Adrenal gland (tissue), 12 donors: ENCODE data around the gene PPOX. TPM values are rescaled to one million over a fixed set of nuclear protein-coding genes. Genes with fewer than 3 reads are reported as not detected.

Experiments
- DNase-seq, 7 donors: peaks; one replicate each; pipeline ENCODE4 v3.0.0-alpha.2; 2019 to 2020
- H3K27ac ChIP-seq, 5 donors: fragments of 200-600 bp; sonication (generic) in 4 of 5; 1 replicate in 3 of 5; 2 replicates in 2 of 5; pipeline versions ENCODE4 v1.5.1 to v1.8.0; 2016 to 2020; ENCODE audit warnings: mild to moderate bottlenecking in 1 of 5
- H3K27me3 ChIP-seq: fragments of 200-600 bp; 2 replicates; pipeline ENCODE4 v1.8.0; 2021
- H3K36me3 ChIP-seq, 2 donors: fragments of 200-600 bp; replicated peaks in 1 of 2; 1 replicate in 1 of 2; 2 replicates in 1 of 2; pipeline versions ENCODE4 v1.5.1 to v1.8.0; 2018 to 2022
- H3K4me1 ChIP-seq, 2 donors: fragments of 200-600 bp; replicated peaks in 1 of 2; 1 replicate in 1 of 2; 2 replicates in 1 of 2; pipeline versions ENCODE4 v1.5.1 to v1.8.0; 2018 to 2021
- H3K4me3 ChIP-seq, 4 donors: fragments of 200-600 bp; sonication (generic) in 3 of 4; one replicate each; pipeline ENCODE4 v1.5.1; 2016 to 2018
- H3K9me3 ChIP-seq, 3 donors: fragments of 200-600 bp; sonication (generic) in 1 of 3; replicated peaks in 1 of 3; 1 replicate in 2 of 3; 2 replicates in 1 of 3; pipeline versions ENCODE4 v1.5.1 to v1.8.0; 2016 to 2021
- POLR2A ChIP-seq, 2 donors: fragments of 450-650 bp; IDR thresholded peaks; one replicate each; pipeline ENCODE4 v1.6.1; 2017; ENCODE audit warnings: antibody characterized with exemption in 2 of 2, mild to moderate bottlenecking in 2 of 2, moderate library complexity in 1 of 2
- WGBS, 4 donors: extraction: QIAGEN DNeasy Blood & Tissue Kit in 2 of 4; methylation state at CpG; one replicate each; pipeline versions ENCODE4 v1.1.5 to v1.1.7; 2013 to 2017; 5-methylcytosine and 5-hydroxymethylcytosine counted together
- intact Hi-C, 2 donors: fragments of 100-400 bp; cut with DNase I; formaldehyde crosslinking; loops; one replicate each; pipeline versions ENCODE4 v1.14.1 to v1.15.0; 2022 to 2023
- polyA plus RNA-seq, 3 donors: library from polyadenylated mRNA; stranded (reverse); fragments of 200-250 nt in 2 of 3; fragments of 350-450 nt in 1 of 3; fragmentation: Illumina TruSeq in 1 of 3; extraction: RNeasy Lipid Tissue Mini Kit (QIAGEN cat#74804) in 1 of 3; gene quantifications; one replicate each; pipeline ENCODE4 v1.2.3, GENCODE V29; 2013 to 2014
- total RNA-seq, 9 donors: library from RNA; depleted of rRNA in 4 of 9; stranded (reverse); fragments of >200 nt in 4 of 9; fragments of 120-200 nt in 1 of 9; fragmentation: NEBNext Ultra II Directional in 1 of 9; extraction: Animal tissue kit (Norgen Biotek cat#: 25700) in 1 of 9; gene quantifications; one replicate each; pipeline versions ENCODE4 v1.1.0 to v1.2.4, GENCODE V29; 2013 to 2023
- TF ChIP-seq, protein P1 (sequence below), 6 experiments: fragments of 450-650 bp in 4 of 6; fragments of 200-600 bp in 2 of 6; sonication (generic) in 1 of 6; IDR thresholded peaks; 1 replicate in 5 of 6; 2 replicates in 1 of 6; pipeline versions ENCODE4 v1.5.1 to v1.8.0; 2016 to 2021; ENCODE audit warnings: antibody characterized with exemption in 6 of 6, mild to moderate bottlenecking in 2 of 6, moderate library complexity in 1 of 6
- donor health status: healthy with polysubstance abuse.
- donor health status: Bipolar disorder and iron deficiency.
- donor health status: DM: yes; HTN: yes; CAD: no.
- donor health status: DM: no; HTN: no; CAD: no.
- donor health status: DM: no; HTN: no; CAD: no.
- donor health status: DM: yes; HTN: yes; CAD: no.

PPOX gene
- total and polyA plus RNA-seq, 12 donors, result 13.2 to 268 (median 39.0) TPM

DNA sequence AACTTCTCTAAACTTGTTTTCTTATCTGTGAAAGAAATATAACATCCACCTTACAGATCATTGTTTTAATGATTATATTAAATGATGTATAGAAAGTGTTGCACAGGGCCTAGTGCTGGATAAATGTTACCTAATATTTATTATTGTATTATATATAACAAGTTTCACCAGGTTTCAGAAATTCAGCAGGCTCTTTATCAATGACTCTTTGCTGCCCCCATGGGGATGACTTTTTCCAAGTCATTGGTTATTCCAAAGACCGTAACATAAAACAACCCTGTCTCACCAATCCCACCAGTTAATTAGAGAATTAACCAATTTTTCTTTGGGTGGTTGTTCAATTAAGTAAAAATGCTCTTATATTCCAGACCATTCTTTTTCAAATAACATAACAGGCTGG is 26.5 kb upstream of the PPOX start:
- intact Hi-C loops, result no loop called here
- TF ChIP-seq, protein P1, sequence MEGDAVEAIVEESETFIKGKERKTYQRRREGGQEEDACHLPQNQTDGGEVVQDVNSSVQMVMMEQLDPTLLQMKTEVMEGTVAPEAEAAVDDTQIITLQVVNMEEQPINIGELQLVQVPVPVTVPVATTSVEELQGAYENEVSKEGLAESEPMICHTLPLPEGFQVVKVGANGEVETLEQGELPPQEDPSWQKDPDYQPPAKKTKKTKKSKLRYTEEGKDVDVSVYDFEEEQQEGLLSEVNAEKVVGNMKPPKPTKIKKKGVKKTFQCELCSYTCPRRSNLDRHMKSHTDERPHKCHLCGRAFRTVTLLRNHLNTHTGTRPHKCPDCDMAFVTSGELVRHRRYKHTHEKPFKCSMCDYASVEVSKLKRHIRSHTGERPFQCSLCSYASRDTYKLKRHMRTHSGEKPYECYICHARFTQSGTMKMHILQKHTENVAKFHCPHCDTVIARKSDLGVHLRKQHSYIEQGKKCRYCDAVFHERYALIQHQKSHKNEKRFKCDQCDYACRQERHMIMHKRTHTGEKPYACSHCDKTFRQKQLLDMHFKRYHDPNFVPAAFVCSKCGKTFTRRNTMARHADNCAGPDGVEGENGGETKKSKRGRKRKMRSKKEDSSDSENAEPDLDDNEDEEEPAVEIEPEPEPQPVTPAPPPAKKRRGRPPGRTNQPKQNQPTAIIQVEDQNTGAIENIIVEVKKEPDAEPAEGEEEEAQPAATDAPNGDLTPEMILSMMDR (IDR thresholded peaks at IDR 0.05), result peak; percentile 38 to 67 (median 51)
- no peak for TF ChIP-seq POLR2A (IDR thresholded peaks at IDR 0.05)
- no peaks in the 10 kb centered on the region for H3K9me3 ChIP-seq
- no peaks in the 10 kb centered on the region for H3K36me3 ChIP-seq
- H3K4me1 ChIP-seq, result peaks cover 0 to 8% of the 10 kb centered on the region in 2 donors
- 14 to 19% (median 16%) methylated on average over 1 of the region's 1 CpG for WGBS, 4 donors
- DNase-seq, result peak in 5 of 7 donors; percentile 43 to 69 (median 54)
- H3K4me3 ChIP-seq, result no peak overlapping the region
- no peaks in the 10 kb centered on the region for H3K27me3 ChIP-seq
- H3K27ac ChIP-seq, result no peak overlapping the region

DNA sequence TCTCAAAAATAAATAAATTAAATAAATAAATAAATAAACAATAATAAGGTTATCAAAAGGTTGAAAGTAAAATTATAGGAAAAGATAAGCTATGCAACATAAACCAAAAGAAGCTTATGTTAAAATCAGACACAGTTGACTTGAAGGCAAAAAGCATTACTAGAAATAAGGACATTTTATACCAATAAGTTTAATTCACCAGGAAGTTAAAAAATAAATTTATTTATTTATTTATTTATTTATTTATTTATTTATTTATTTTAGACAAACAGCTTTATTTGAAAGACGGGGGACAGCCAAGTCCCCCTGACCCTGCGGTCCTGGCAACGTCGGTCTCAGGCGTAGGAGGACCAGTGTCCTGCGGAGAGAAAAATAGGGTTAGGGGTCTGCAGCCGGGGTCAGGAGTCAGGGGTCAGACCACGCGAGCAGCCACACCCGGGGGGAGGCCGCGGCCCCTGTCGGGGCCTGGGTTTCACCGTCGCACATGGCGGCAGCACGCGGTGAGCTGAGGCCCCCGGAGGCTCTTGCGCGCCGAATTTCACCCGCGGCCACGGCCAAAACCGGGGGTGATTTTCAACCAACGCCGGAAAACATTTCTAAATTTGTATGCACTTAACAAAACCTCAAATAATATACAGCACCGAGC is 25.3 kb upstream of the PPOX start:
- H3K27ac ChIP-seq, result no peak overlapping the region
- TF ChIP-seq POLR2A (IDR thresholded peaks at IDR 0.05), result no peak
- TF ChIP-seq, protein P1 (IDR thresholded peaks at IDR 0.05), result no peak
- H3K36me3 ChIP-seq, result no peaks in the 10 kb centered on the region
- H3K27me3 ChIP-seq, result no peaks in the 10 kb centered on the region
- no peak for DNase-seq
- peaks cover 0 to 8% of the 10 kb centered on the region in 2 donors for H3K4me1 ChIP-seq
- H3K4me3 ChIP-seq, result no peak overlapping the region
- intact Hi-C loops, result no loop called here
- no peaks in the 10 kb centered on the region for H3K9me3 ChIP-seq
- 91 to 95% (median 92%) methylated on average over 27 to 29 of the region's 29 CpGs for WGBS, 4 donors

DNA sequence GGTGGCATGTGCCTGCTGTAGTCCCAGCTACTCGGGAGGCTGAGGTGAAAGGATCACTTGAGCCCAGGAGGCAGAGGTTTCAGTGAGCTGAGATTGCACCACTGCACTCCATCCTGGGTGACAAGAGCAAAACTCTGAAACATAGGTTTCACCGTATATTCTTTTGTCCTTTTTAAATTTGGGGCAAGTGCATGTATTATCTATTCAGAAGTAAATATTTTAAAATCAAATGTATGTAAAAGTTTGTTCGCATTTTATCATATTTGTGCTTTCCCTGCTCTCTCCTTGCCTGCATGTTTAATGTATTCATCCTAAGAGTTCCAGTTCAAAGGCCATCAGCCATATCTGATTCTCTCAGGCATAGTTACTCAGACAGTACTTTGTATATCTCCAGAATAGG is 20.4 kb upstream of the PPOX start:
- WGBS, 4 donors, result 74 to 85% (median 78%) methylated on average over 3 of the region's 3 CpGs
- H3K36me3 ChIP-seq, result no peaks in the 10 kb centered on the region
- no peaks in the 10 kb centered on the region for H3K27me3 ChIP-seq
- DNase-seq, result no peak
- TF ChIP-seq, protein P1 (IDR thresholded peaks at IDR 0.05), result no peak
- no peak for TF ChIP-seq POLR2A (IDR thresholded peaks at IDR 0.05)
- no peaks in the 10 kb centered on the region for H3K4me1 ChIP-seq
- no peak overlapping the region for H3K4me3 ChIP-seq
- H3K27ac ChIP-seq, result no peak overlapping the region
- intact Hi-C loops, result no loop called here
- no peaks in the 10 kb centered on the region for H3K9me3 ChIP-seq

DNA sequence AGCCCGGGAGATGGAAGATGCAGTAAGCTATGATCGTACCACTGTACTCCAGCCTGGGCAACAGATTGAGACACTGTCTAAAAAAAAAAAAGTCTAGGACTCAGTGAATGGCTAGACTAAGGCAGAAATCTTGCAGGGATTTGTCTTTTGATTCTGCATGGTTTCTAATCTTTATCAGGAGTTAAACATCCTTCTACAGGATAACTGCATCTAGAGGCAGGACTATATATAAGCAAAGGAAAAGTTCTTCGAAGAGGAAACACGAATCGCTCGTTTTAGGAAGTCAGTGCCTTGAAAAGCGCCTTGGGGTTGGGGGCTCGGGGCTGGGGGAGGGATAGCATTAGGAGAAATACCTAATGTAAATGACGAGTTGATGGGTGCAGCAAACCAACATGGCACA is 13.1 kb upstream of the PPOX start:
- Histone ChIP-seq H3K36me3 (peaks cover 0 to 15% of the 10 kb centered on the region in 2 donors), H3K27ac (peak overlapping the region in 4 of 5 donors; percentile 85 to 95 (median 92)), H3K27me3 (no peaks in the 10 kb centered on the region), H3K4me3 (peak overlapping the region in 2 of 4 donors; percentile 71 to 83), H3K9me3 (no peaks in the 10 kb centered on the region), H3K4me1 (peaks cover 0 to 10% of the 10 kb centered on the region in 2 donors)
- WGBS, 4 donors, result 20 to 23% (median 21%) methylated on average over 9 of the region's 9 CpGs
- intact Hi-C loops, result no loop called here
- DNase-seq, result peak in 1 of 7 donors; percentile 13
- TF ChIP-seq POLR2A (IDR thresholded peaks at IDR 0.05), result no peak
- TF ChIP-seq, protein P1 (IDR thresholded peaks at IDR 0.05), result no peak
